GM08714 (cell line): ENCODE measurements around the gene CDH15.

Experiments used
- H3K4me3 ChIP-seq: fragments of 200-500 bp; sonication (Bioruptor generic); 2 replicates; pipeline ENCODE4 v1.5.1; 2014; ENCODE audit warnings: mild to moderate bottlenecking, low read length, inconsistent platforms
- ZNF274 ChIP-seq: IDR thresholded peaks from 2 replicates; pipeline ENCODE4 v1.6.1; 2012; ENCODE audit warnings: mild to moderate bottlenecking, low read depth, low read length

CDH15 gene

DNA sequence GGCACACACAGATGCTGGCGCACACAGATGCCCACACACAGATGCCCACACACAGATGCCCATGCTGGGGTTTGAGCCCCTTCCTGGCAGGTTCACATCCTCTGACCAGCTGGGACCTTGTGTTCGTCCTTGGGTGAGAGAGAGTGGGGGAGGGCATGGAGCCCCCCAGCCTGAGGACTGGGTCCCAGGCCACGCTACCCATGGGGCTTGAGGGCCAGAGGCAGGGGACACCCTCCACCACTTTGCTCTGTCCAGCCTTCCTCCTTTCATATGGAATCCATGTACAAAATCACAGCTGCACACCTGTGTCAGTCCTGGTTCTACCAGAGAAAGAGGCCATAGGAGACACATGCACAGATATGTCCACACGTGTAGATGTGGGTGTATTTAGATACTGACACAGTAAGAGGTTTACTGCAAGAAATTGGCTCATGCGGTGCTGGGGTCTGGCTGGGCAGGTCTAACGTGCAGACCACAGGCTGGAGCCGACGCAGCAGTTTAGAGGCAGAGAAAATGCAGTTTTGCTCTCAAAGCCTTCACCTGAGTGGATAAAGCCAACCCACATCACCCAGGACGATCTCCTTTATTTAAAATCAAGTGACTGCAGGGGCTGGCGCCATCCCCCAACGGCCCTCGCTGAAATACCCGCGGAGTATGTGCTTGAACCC, 17.9 kb downstream of the CDH15 start:
- TF ChIP-seq ZNF274, result no peak
- H3K4me3 ChIP-seq, result no peak overlapping the region

- H3K4me3 ChIP-seq, result no peak overlapping the region
- no peak for TF ChIP-seq ZNF274
Measured at GRCh38 chr16:89190150-89190958, 18.8 kb downstream of the CDH15 start.

- H3K4me3 ChIP-seq, result no peak overlapping the region
- no peak for TF ChIP-seq ZNF274
Measured at GRCh38 chr16:89191033-89191900, 19.7 kb downstream of the CDH15 start.

GRCh38 chr16:89191901-89192185, 20.3 kb downstream of the CDH15 start:
- TF ChIP-seq ZNF274, result no peak
- H3K4me3 ChIP-seq, result no peak overlapping the region; the same call in 1 of the 2 replicates

DNA sequence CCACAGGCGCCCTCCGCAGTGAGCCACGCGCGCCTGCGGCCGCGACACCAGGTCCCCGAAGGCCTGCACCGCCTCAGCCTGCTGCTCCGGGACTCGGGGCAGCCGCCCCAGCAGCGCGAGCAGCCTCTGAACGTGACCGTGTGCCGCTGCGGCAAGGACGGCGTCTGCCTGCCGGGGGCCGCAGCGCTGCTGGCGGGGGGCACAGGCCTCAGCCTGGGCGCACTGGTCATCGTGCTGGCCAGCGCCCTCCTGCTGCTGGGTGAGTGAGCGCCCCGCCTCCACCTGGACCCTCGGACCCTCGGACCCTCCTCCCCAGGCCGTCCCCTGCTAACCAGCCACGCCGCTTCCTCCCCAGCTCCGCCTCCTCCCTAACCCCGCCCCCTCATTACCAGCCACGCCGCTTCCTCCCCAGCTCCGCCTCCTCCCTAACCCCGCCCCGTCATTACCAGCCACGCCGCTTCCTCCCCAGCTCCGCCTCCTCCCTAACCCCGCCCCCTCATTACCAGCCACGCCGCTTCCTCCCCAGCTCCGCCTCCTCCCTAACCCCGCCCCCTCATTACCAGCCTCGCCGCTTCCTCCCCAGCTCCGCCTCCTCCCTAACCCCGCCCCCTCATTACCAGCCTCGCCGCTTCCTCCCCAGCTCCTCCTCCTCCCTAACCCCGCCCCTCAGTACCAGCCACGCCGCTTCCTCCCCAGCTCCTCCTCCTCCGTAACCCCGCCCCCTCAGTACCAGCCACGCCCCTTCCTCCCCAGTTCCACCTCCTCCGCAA, 20.8 kb downstream of the CDH15 start:
- peak overlapping the region; percentile 42; the same call in 1 of the 2 replicates for H3K4me3 ChIP-seq

DNA sequence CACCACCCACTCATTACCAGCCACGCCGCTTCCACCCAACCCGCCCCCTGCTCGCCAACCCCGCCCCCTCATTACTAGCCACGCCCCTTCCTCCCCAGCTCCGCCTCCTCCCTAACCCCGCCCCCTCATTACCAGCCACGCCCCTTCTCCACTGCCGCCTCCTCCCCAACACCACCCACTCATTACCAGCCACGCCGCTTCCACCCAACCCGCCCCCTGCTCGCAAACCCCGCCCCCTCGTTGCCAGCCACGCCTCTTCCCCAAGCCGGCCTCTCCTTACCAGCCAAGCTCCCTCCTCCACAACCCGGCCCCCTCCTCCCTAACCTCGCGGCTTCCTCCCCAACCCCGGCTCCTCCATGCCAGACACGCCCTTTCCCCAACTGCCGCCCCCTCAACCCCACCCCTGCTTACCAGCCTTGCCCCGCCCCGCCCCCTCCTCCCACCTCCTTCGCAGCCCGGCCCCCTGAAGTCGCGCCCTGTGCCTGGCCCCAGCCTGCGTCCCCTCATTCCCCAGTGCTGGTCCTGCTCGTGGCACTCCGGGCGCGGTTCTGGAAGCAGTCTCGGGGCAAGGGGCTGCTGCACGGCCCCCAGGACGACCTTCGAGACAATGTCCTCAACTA, 21.5 kb downstream of the CDH15 start:
- no peak overlapping the region for H3K4me3 ChIP-seq
- no peak for TF ChIP-seq ZNF274

DNA sequence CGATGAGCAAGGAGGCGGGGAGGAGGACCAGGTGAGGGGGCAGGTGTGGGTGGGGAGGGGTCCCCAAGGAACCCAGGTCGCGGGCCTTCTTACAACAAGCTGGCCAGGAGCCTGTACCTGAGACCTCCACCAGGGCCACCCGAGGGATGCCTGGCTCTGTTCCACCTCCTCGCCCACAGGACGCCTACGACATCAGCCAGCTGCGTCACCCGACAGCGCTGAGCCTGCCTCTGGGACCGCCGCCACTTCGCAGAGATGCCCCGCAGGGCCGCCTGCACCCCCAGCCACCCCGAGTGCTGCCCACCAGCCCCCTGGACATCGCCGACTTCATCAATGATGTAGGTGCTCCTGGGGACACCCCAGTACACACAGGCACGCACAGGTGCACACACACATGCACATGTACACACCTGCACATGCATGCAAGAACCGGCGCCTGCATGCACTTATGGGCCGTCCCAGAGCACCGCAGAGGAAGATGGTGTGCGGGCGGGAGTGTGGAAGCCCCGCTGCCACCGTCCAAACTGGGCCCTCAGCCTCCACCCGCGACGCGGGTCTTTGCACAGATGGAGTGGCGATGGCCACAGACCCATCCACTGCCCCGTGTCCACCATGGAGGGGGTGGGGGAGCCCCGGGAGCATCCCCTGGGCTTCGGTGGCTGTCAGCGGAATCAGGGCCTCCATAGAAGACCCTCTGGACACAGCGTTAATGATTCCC, 22.2 kb downstream of the CDH15 start:
- no peak overlapping the region for H3K4me3 ChIP-seq
- no peak for TF ChIP-seq ZNF274

- no peak overlapping the region for H3K4me3 ChIP-seq
- no peak for TF ChIP-seq ZNF274
Measured at GRCh38 chr16:89194340-89195311, 23.1 kb downstream of the CDH15 start.

- H3K4me3 ChIP-seq, result no peak overlapping the region
- no peak for TF ChIP-seq ZNF274
Measured at GRCh38 chr16:89195521-89196171, 24.1 kb downstream of the CDH15 start.

DNA sequence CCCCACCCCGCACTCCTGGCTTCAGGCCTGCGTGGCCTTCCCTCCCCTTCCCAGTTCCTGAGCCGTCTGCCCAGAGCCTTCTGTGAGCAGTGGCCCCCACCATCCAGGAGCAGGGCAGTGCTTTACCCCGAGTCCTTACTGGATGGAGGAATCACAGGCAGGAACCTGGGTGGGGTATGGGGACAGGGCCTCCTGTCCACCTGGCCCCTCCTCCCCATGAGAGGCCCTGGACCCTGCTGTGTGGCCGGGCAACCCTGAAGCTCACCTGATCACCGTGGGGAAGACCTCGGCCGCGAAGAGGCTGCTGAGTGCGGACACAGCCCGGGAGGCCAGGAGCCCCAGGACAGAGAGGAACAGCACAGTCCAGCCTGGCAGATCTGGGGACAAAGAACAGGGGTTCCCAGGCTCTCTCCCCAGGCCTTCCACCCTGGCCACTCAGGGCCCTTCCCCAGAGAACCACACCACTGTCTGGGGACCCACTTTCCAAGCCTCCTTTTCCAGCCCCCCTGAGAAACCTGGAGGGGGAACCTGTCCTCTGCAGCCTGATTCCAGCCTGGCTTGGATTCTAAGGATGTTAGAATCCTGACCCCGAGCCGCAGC, 25.6 kb downstream of the CDH15 start:
- TF ChIP-seq ZNF274, result no peak
- no peak overlapping the region for H3K4me3 ChIP-seq
